ENCODE results near the gene CORIN.

CORIN gene

GRCh38 chr4:47662975-47663374 lies 174.9 kb downstream of the CORIN start:
- no peaks in the 10 kb centered on the region for H4K20me1 ChIP-seq (ENCODE audit: insufficient read depth, low read length)

GRCh38 chr4:47661741-47662140 lies 176.1 kb downstream of the CORIN start:
- Histone ChIP-seq H3K36me3 (ENCODE audit: insufficient read depth, low read length) (no peaks in the 10 kb centered on the region), H3K4me2 (ENCODE audit: insufficient read depth, low read length) (no peak overlapping the region), H3K4me3 (ENCODE audit: low read depth in 1 of 2, low read length in 2 of 2) (no peak overlapping the region), H4K20me1 (ENCODE audit: insufficient read depth, low read length) (no peaks in the 10 kb centered on the region), H3K79me2 (ENCODE audit: insufficient read depth, low read length) (no peaks in the 10 kb centered on the region), H3K27me3 (ENCODE audit: insufficient read depth, low read length, poor library complexity) (no peaks in the 10 kb centered on the region), H2AFZ (ENCODE audit: low read depth, low read length) (no peak overlapping the region), H3K9ac (ENCODE audit: low read depth, low read length) (no peak overlapping the region), H3K27ac (ENCODE audit: low read length) (no peak overlapping the region), H3K9me3 (ENCODE audit: insufficient read depth, low read length, severe bottlenecking) (no peaks in the 10 kb centered on the region), H3K4me1 (ENCODE audit: insufficient read depth, low read length) (no peaks in the 10 kb centered on the region)
- TF ChIP-seq EZH2 (IDR thresholded peaks at IDR 0.05; ENCODE audit: borderline replicate concordance, low read depth, low read length, severe bottlenecking) (no peak), CTCF (IDR thresholded peaks at IDR 0.05; ENCODE audit: borderline replicate concordance, extremely low read depth, low read length, poor library complexity, severe bottlenecking) (no peak)
- ATAC-seq (ENCODE audit: insufficient read depth, low read depth) (no peak), DNase-seq (no peak)

More at GRCh38 chr4:47662975-47663374, 174.9 kb downstream of the CORIN start:
- H3K36me3 ChIP-seq (ENCODE audit: insufficient read depth, low read length): no peaks in the 10 kb centered on the region
- H3K9me3 ChIP-seq (ENCODE audit: insufficient read depth, low read length, severe bottlenecking): no peaks in the 10 kb centered on the region
- H3K4me3 ChIP-seq (ENCODE audit: low read depth in 1 of 2, low read length in 2 of 2): no peak overlapping the region
- DNase-seq (peak; percentile 21), ATAC-seq (ENCODE audit: insufficient read depth, low read depth) (no peak)
- TF ChIP-seq EZH2 (IDR thresholded peaks at IDR 0.05; ENCODE audit: borderline replicate concordance, low read depth, low read length, severe bottlenecking) (no peak), CTCF (IDR thresholded peaks at IDR 0.05; ENCODE audit: borderline replicate concordance, extremely low read depth, low read length, poor library complexity, severe bottlenecking) (peak; percentile 46)
- H3K4me2 ChIP-seq (ENCODE audit: insufficient read depth, low read length): no peak overlapping the region
- H3K27me3 ChIP-seq (ENCODE audit: insufficient read depth, low read length, poor library complexity): no peaks in the 10 kb centered on the region
- no peak overlapping the region for H2AFZ ChIP-seq (ENCODE audit: low read depth, low read length)
- no peaks in the 10 kb centered on the region for H3K79me2 ChIP-seq (ENCODE audit: insufficient read depth, low read length)
- H3K4me1 ChIP-seq (ENCODE audit: insufficient read depth, low read length): no peaks in the 10 kb centered on the region
- H3K9ac ChIP-seq (ENCODE audit: low read depth, low read length): no peak overlapping the region
- H3K27ac ChIP-seq (ENCODE audit: low read length): no peak overlapping the region

GRCh38 chr4:47659342-47659741 lies 178.5 kb downstream of the CORIN start:
- H3K27me3 ChIP-seq (ENCODE audit: insufficient read depth, low read length, poor library complexity): no peaks in the 10 kb centered on the region
- H3K27ac ChIP-seq (ENCODE audit: low read length): no peak overlapping the region
- no peak overlapping the region for H3K4me2 ChIP-seq (ENCODE audit: insufficient read depth, low read length)
- no peaks in the 10 kb centered on the region for H3K4me1 ChIP-seq (ENCODE audit: insufficient read depth, low read length)
- H3K36me3 ChIP-seq (ENCODE audit: insufficient read depth, low read length): no peaks in the 10 kb centered on the region
- TF ChIP-seq EZH2 (IDR thresholded peaks at IDR 0.05; ENCODE audit: borderline replicate concordance, low read depth, low read length, severe bottlenecking) (no peak), CTCF (IDR thresholded peaks at IDR 0.05; ENCODE audit: borderline replicate concordance, extremely low read depth, low read length, poor library complexity, severe bottlenecking) (no peak)
- H3K9ac ChIP-seq (ENCODE audit: low read depth, low read length): no peak overlapping the region
- no peaks in the 10 kb centered on the region for H4K20me1 ChIP-seq (ENCODE audit: insufficient read depth, low read length)
- H3K4me3 ChIP-seq (ENCODE audit: low read depth in 1 of 2, low read length in 2 of 2): no peak overlapping the region
- no peaks in the 10 kb centered on the region for H3K79me2 ChIP-seq (ENCODE audit: insufficient read depth, low read length)
- DNase-seq (no peak), ATAC-seq (ENCODE audit: insufficient read depth, low read depth) (no peak)
- no peak overlapping the region for H2AFZ ChIP-seq (ENCODE audit: low read depth, low read length)
- no peaks in the 10 kb centered on the region for H3K9me3 ChIP-seq (ENCODE audit: insufficient read depth, low read length, severe bottlenecking)

Data from DND-41 (cell line).